Mesothelial cell of epicardium (in vitro differentiated cells): Measurements from ENCODE around the gene RGS10. TPM values are rescaled to one million over a fixed set of nuclear protein-coding genes. Genes with fewer than 3 reads are reported as not detected.

ENCODE experiments used
- DNase-seq, 2 experiments: peaks; one replicate each; pipeline ENCODE4 v3.0.0; 2021; ENCODE audit warnings: low spot score in 2 of 2; ENCODE audit not compliant: unreplicated experiment in 2 of 2
- H3K27ac Mint-ChIP-seq: 2 replicates; pipeline ENCODE4 v1.8.0; 2021; ENCODE audit warnings: mixed read lengths
- H3K27me3 Mint-ChIP-seq: 2 replicates; pipeline ENCODE4 v1.8.0; 2021; ENCODE audit warnings: low read depth, mixed read lengths
- H3K36me3 Mint-ChIP-seq: 2 replicates; pipeline ENCODE4 v1.8.0; 2021; ENCODE audit warnings: mixed read lengths
- H3K4me1 Mint-ChIP-seq: 2 replicates; pipeline ENCODE4 v1.8.0; 2021; ENCODE audit warnings: mixed read lengths
- H3K4me3 Mint-ChIP-seq: 2 replicates; pipeline ENCODE4 v1.8.0; 2021; ENCODE audit warnings: mild to moderate bottlenecking, moderate library complexity, mixed read lengths
- H3K9me3 Mint-ChIP-seq: 2 replicates; pipeline ENCODE4 v1.8.0; 2021; ENCODE audit warnings: mixed read lengths
- CTCF ChIP-seq: fragments of 200-600 bp; sonication (generic); IDR thresholded peaks from one replicate; pipeline ENCODE4 v1.5.0; 2021; ENCODE audit warnings: antibody characterized with exemption; ENCODE audit not compliant: unreplicated experiment
- total RNA-seq: library from RNA; stranded (reverse); gene quantifications from 3 replicates; pipeline ENCODE4 v1.2.1, GENCODE V29; 2021

Gene RGS10
- total RNA-seq, 1 donor from 2014 or later = 17.4 TPM

- no peak for DNase-seq
- peaks cover 8% of the 10 kb centered on the region for H3K27me3 Mint-ChIP-seq
- H3K4me1 Mint-ChIP-seq = peaks cover 12% of the 10 kb centered on the region
- peaks cover 2% of the 10 kb centered on the region for H3K36me3 Mint-ChIP-seq
- TF ChIP-seq CTCF = no peak
- H3K27ac Mint-ChIP-seq = no peak overlapping the region
- no peaks in the 10 kb centered on the region for H3K9me3 Mint-ChIP-seq
- H3K4me3 Mint-ChIP-seq = no peak overlapping the region
Observed at GRCh38 chr10:119504651-119505050, 37.9 kb downstream of the RGS10 start.

- no peak for DNase-seq
- H3K4me3 Mint-ChIP-seq = no peak overlapping the region
- H3K36me3 Mint-ChIP-seq = peaks cover 2% of the 10 kb centered on the region
- no peaks in the 10 kb centered on the region for H3K9me3 Mint-ChIP-seq
- peaks cover 8% of the 10 kb centered on the region for H3K27me3 Mint-ChIP-seq
- TF ChIP-seq CTCF = no peak
- H3K4me1 Mint-ChIP-seq = peaks cover 21% of the 10 kb centered on the region
- no peak overlapping the region for H3K27ac Mint-ChIP-seq
Observed at GRCh38 chr10:119503821-119504220, 38.7 kb downstream of the RGS10 start.

DNA sequence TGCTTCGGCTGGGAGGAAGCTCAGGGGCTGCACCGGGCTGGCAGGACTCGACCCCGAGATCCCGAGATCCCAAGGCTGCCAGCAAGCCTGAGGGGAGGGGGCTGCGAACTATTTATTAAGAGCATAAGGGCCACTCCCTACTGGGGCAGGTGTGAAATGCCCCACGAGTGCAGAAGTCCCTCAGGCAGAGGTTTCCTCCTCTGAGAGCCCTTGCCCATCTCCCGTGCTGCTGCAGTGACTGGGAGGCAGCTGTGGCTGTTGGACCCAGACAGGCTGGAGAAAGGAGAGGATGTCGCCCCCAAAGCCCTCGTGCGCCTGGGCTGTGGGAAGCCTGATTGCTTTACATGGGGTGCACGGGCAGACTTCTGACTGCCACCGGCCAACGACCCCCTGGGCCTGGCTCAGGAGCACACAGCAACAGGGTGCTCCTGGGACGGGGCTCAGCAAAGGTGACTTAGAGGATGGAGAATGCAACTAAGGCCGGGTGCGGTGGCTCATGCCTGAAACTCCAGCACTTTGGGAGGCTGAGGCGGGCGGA is 39.8 kb downstream of the RGS10 start:
- DNase-seq = no peak
- no peak for TF ChIP-seq CTCF
- H3K9me3 Mint-ChIP-seq = no peaks in the 10 kb centered on the region
- no peak overlapping the region for H3K27ac Mint-ChIP-seq
- H3K4me3 Mint-ChIP-seq = no peak overlapping the region
- peaks cover 23% of the 10 kb centered on the region for H3K4me1 Mint-ChIP-seq
- peaks cover 2% of the 10 kb centered on the region for H3K36me3 Mint-ChIP-seq
- H3K27me3 Mint-ChIP-seq = peaks cover 8% of the 10 kb centered on the region

DNA sequence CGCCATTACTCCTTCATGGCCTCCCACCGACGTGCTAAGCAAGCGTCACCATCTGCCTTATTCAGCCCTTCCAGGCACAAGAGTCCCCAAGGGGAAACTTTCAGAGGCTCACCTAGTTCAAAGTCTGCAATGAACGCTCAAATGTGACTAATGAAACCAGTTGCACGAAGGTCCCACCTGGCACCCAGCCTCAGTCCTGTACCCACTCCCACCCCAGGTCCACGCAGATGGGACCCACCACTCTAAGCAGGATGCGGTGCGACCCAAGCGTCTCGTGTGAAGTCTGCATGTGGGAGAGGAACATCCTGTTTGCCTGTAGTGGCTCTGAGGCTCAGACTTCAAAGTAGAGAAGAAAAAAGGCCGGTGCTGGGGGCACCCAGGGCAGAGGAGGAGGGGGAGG is 40.3 kb downstream of the RGS10 start:
- TF ChIP-seq CTCF = no peak
- H3K27me3 Mint-ChIP-seq = peaks cover 8% of the 10 kb centered on the region
- no peak overlapping the region for H3K4me3 Mint-ChIP-seq
- H3K4me1 Mint-ChIP-seq = peaks cover 23% of the 10 kb centered on the region
- H3K36me3 Mint-ChIP-seq = peaks cover 2% of the 10 kb centered on the region
- no peak overlapping the region for H3K27ac Mint-ChIP-seq
- no peak for DNase-seq
- H3K9me3 Mint-ChIP-seq = no peaks in the 10 kb centered on the region

GRCh38 chr10:119501690-119502089 is 40.8 kb downstream of the RGS10 start:
- Mint-ChIP-seq H3K4me1 (peaks cover 23% of the 10 kb centered on the region), H3K4me3 (no peak overlapping the region), H3K9me3 (no peaks in the 10 kb centered on the region), H3K27ac (no peak overlapping the region), H3K27me3 (peaks cover 8% of the 10 kb centered on the region), H3K36me3 (peaks cover 2% of the 10 kb centered on the region)
- no peak for DNase-seq
- TF ChIP-seq CTCF = no peak

GRCh38 chr10:119500821-119501220 is 41.7 kb downstream of the RGS10 start:
- Mint-ChIP-seq H3K4me3 (no peak overlapping the region), H3K9me3 (no peaks in the 10 kb centered on the region), H3K4me1 (peaks cover 23% of the 10 kb centered on the region), H3K27me3 (peaks cover 6% of the 10 kb centered on the region), H3K36me3 (peaks cover 2% of the 10 kb centered on the region), H3K27ac (no peak overlapping the region)
- TF ChIP-seq CTCF = no peak
- no peak for DNase-seq
